GM19240 (cell line): Measurements from ENCODE around the gene C2.

Experiments
- DNase-seq: peaks from one replicate; pipeline ENCODE4 v3.0.0; 2011; ENCODE audit warnings: low spot score; ENCODE audit not compliant: insufficient read length

Gene C2

GRCh38 chr6:31927242-31927862 is at the start of gene C2:
Gene C2 (plus strand): TSS chr6:31927717. CDS start chr6:31927753, 36 bp downstream.
- DNase-seq = no peak

- no peak for DNase-seq
Observed at GRCh38 chr6:31878222-31878621, 49.3 kb upstream of the C2 start.

GRCh38 chr6:31878726-31879125 is 48.8 kb upstream of the C2 start, which contains the start of gene SLC44A4:
Gene SLC44A4 (minus strand): TSS chr6:31878997. CDS start chr6:31878980, 17 bp downstream.
- no peak for DNase-seq

GRCh38 chr6:31879143-31879542 is 48.4 kb upstream of the C2 start:
- no peak for DNase-seq

GRCh38 chr6:31879901-31880300 is 47.6 kb upstream of the C2 start:
- DNase-seq = no peak

GRCh38 chr6:31880616-31881015 is 46.9 kb upstream of the C2 start:
- DNase-seq = no peak

GRCh38 chr6:31881136-31881859 is 46.2 kb upstream of the C2 start:
- DNase-seq = no peak

- no peak for DNase-seq
Observed at GRCh38 chr6:31882344-31882743, 45.2 kb upstream of the C2 start.

GRCh38 chr6:31883676-31884075 is 43.8 kb upstream of the C2 start:
- no peak for DNase-seq

GRCh38 chr6:31884528-31885035 is 42.9 kb upstream of the C2 start:
- no peak for DNase-seq

- no peak for DNase-seq
Observed at GRCh38 chr6:31886541-31886991, 41.0 kb upstream of the C2 start.

- no peak for DNase-seq
Observed at GRCh38 chr6:31887173-31888007, 40.1 kb upstream of the C2 start.

GRCh38 chr6:31888276-31889258 is 39.0 kb upstream of the C2 start:
- peak; percentile 51 for DNase-seq

- DNase-seq = no peak
Observed at GRCh38 chr6:31889331-31889972, 38.1 kb upstream of the C2 start.

GRCh38 chr6:31892821-31893220 is 34.7 kb upstream of the C2 start:
- no peak for DNase-seq

- no peak for DNase-seq
Observed at GRCh38 chr6:31896493-31896855, 31.0 kb upstream of the C2 start.

- DNase-seq = no peak
Observed at GRCh38 chr6:31896856-31897611, 30.5 kb upstream of the C2 start.

- DNase-seq = peak; percentile 92
Observed at GRCh38 chr6:31897612-31898382, 29.7 kb upstream of the C2 start, which contains the start of gene EHMT2. Gene EHMT2 (minus strand): TSS chr6:31897698. CDS start chr6:31897677, 21 bp downstream.
